K562 (cell line): ENCODE measurements around the gene MTREX. TPM values are rescaled to one million over a fixed set of nuclear protein-coding genes. Genes with fewer than 3 reads are reported as not detected.

Experiments
- ATAC-seq: fragments of 200-7000 bp; cut with Tn5 transposase; 3 replicates; pipeline ENCODE4 v1.9.1; 2020; ENCODE audit warnings: moderate library complexity
- BruUV-seq: library from RNA; stranded (reverse); fragments of 400-500 nt; replicated peaks from 2 replicates; lab custom pipeline; 2021; lab: Mats Ljungman, UMichigan
- CTCF ChIA-PET: fragments of 300-600 bp; formaldehyde crosslinking; extraction: SDS; loops from one replicate; lab custom pipeline; 2021; ENCODE audit warnings: low intra/inter-chr PET ratio; lab: Yijun Ruan, JAX
- POLR2A ChIA-PET: fragments of 300-600, 350-650 bp; sonication (Branson Sonifier 250); formaldehyde crosslinking; extraction: SDS; loops from one replicate; lab custom pipeline; 2021; ENCODE audit warnings: antibody characterized with exemption, inconsistent platforms; lab: Yijun Ruan, JAX
- DNase-seq, 4 experiments: peaks; one replicate each; pipeline versions ENCODE4 v3.0.0 to v3.0.0-alpha.2; 2011 to 2018; ENCODE audit warnings: low spot score in 3 of 4, mixed read lengths in 3 of 4; ENCODE audit errors: extremely low read depth in 1 of 4
- FAIRE-seq: peaks from 2 replicates; lab custom pipeline; 2011; peaks lifted over from hg19 to GRCh38; lab: Jason Lieb, UNC
- H2AFZ ChIP-seq: 2 replicates; pipeline ENCODE4 v1.6.0; 2011; ENCODE audit warnings: low read depth, low read length, control low read depth, inconsistent platforms
- H3K27ac ChIP-seq: fragments of 200-600 bp; 3 replicates; pipeline ENCODE4 v1.8.0; 2011; ENCODE audit warnings: low read depth, mild to moderate bottlenecking, control low read depth, inconsistent platforms, low read length, moderate library complexity, mixed read lengths; ENCODE audit errors: extremely low read depth
- H3K27me3 ChIP-seq, 2 experiments: fragments of 300-600 bp in 1 of 2; 2 replicates in 1 of 2; 3 replicates in 1 of 2; pipeline versions ENCODE4 v1.6.0 to v1.8.0; 2011; ENCODE audit warnings: inconsistent platforms in 2 of 2, low read length in 2 of 2, mild to moderate bottlenecking in 1 of 2, mixed read lengths in 1 of 2, moderate library complexity in 1 of 2; ENCODE audit not compliant: control insufficient read depth in 2 of 2, insufficient read depth in 2 of 2
- H3K36me3 ChIP-seq: fragments of 300-600 bp; 3 replicates; pipeline ENCODE4 v1.8.0; 2011; ENCODE audit warnings: mild to moderate bottlenecking, low read length, inconsistent platforms; ENCODE audit not compliant: control insufficient read depth, insufficient read depth
- H3K4me1 ChIP-seq, 2 experiments: fragments of 200-600 bp in 1 of 2; replicated peaks in 1 of 2; 2 replicates in 1 of 2; 3 replicates in 1 of 2; pipeline versions ENCODE4 v1.5.1 to v1.8.0; 2011; ENCODE audit warnings: inconsistent platforms in 2 of 2, low read length in 2 of 2, mild to moderate bottlenecking in 1 of 2, mixed read lengths in 1 of 2, moderate library complexity in 1 of 2; ENCODE audit not compliant: control insufficient read depth in 2 of 2, insufficient read depth in 2 of 2
- H3K4me2 ChIP-seq: 2 replicates; pipeline ENCODE4 v1.6.1; 2011; ENCODE audit warnings: low read length, control low read depth, inconsistent platforms, mixed read lengths; ENCODE audit not compliant: insufficient read depth
- H3K4me3 ChIP-seq: fragments of 200-600 bp; sonication (generic), shearing (Covaris generic); 2 replicates; pipeline ENCODE4 v1.5.1; 2016; ENCODE audit warnings: control low read depth, inconsistent platforms
- H3K79me2 ChIP-seq: fragments of 200-600 bp; 3 replicates; pipeline ENCODE4 v1.8.0; 2011; ENCODE audit warnings: low read length, inconsistent platforms; ENCODE audit not compliant: control insufficient read depth, insufficient read depth
- H3K9ac ChIP-seq, 2 experiments: 2 replicates each; pipeline versions ENCODE4 v1.6.0 to v1.6.1; 2011; ENCODE audit warnings: low read depth in 2 of 2, low read length in 2 of 2, control low read depth in 1 of 2, inconsistent platforms in 1 of 2, mild to moderate bottlenecking in 1 of 2, mixed read lengths in 1 of 2; ENCODE audit not compliant: insufficient read depth in 1 of 2
- H3K9me1 ChIP-seq: one replicate; pipeline ENCODE4 v1.6.0; 2011; ENCODE audit warnings: inconsistent platforms, mild to moderate bottlenecking, low read length, moderate library complexity; ENCODE audit not compliant: control insufficient read depth, insufficient read depth
- H3K9me3 ChIP-seq: replicated peaks from 2 replicates; pipeline ENCODE4 v1.5.1; 2011; ENCODE audit warnings: low read depth, low read length, inconsistent platforms; ENCODE audit not compliant: control insufficient read depth, insufficient read depth
- H4K20me1 ChIP-seq: replicated peaks from 2 replicates; pipeline ENCODE4 v1.6.1; 2011; ENCODE audit warnings: low read length, inconsistent platforms, mixed read lengths; ENCODE audit not compliant: control insufficient read depth, insufficient read depth
- ATF4 ChIP-seq: fragments of 450-650 bp; formaldehyde crosslinking; IDR thresholded peaks from 2 replicates; pipeline ENCODE4 v1.4.0; 2022; ENCODE audit warnings: mild to moderate bottlenecking, moderate library complexity
- BRF1 ChIP-seq: IDR thresholded peaks from 3 replicates; pipeline ENCODE4 v1.6.1; 2011; ENCODE audit warnings: borderline replicate concordance, mild to moderate bottlenecking; ENCODE audit not compliant: insufficient read length; ENCODE audit errors: extremely low read depth
- ERF ChIP-seq: fragments of 450-650 bp; formaldehyde crosslinking; IDR thresholded peaks from 2 replicates; pipeline ENCODE4 v1.4.0; 2020; ENCODE audit warnings: mild to moderate bottlenecking, mixed read lengths
- HDAC1 ChIP-seq, 2 experiments: fragments of 450-650 bp; IDR thresholded peaks; 2 replicates each; pipeline ENCODE4 v1.6.1; 2016 to 2017; ENCODE audit warnings: inconsistent platforms in 1 of 2, mild to moderate bottlenecking in 1 of 2, moderate library complexity in 1 of 2
- HEY1 ChIP-seq: fragments of 250-450 bp; sonication (Bioruptor Pico); IDR thresholded peaks from 2 replicates; pipeline ENCODE4 v1.5.0; 2020; ENCODE audit warnings: mild to moderate bottlenecking, moderate library complexity, borderline replicate concordance
- NFIC ChIP-seq: fragments of 450-650 bp; IDR thresholded peaks from 2 replicates; pipeline ENCODE4 v1.6.1; 2017; ENCODE audit warnings: mild to moderate bottlenecking, inconsistent platforms
- PML ChIP-seq: IDR thresholded peaks from 2 replicates; pipeline ENCODE4 v1.6.1; 2012; ENCODE audit warnings: low read length, inconsistent platforms
- POLR2A ChIP-seq: fragments of 450-650 bp; conservative IDR thresholded peaks from 2 replicates; pipeline ENCODE4 v1.6.1; 2016
- POLR2AphosphoS5 ChIP-seq: IDR thresholded peaks from 2 replicates; pipeline ENCODE4 v1.6.1; 2011; ENCODE audit warnings: mild to moderate bottlenecking, low read depth, low read length, moderate library complexity; ENCODE audit not compliant: control insufficient read depth, insufficient read depth
- POLR2B ChIP-seq: fragments of 450-650 bp; IDR thresholded peaks from 2 replicates; pipeline ENCODE4 v1.6.1; 2018; ENCODE audit warnings: low read depth; ENCODE audit not compliant: partially characterized antibody
- POLR2G ChIP-seq: fragments of 200-400 bp; formaldehyde crosslinking; IDR thresholded peaks from 2 replicates; pipeline ENCODE4 v1.6.1; 2017; ENCODE audit warnings: low read depth, mild to moderate bottlenecking, antibody characterized with exemption, low read length, moderate library complexity
- RBM22 ChIP-seq: fragments of 200-400 bp; formaldehyde crosslinking; IDR thresholded peaks from 2 replicates; pipeline ENCODE4 v1.6.1; 2018; ENCODE audit warnings: low read length, low read depth; ENCODE audit not compliant: poor library complexity, severe bottlenecking
- RFX5 ChIP-seq: IDR thresholded peaks from 2 replicates; pipeline ENCODE4 v1.6.1; 2011; ENCODE audit warnings: low read depth, mild to moderate bottlenecking, improper control_type of control experiment, low read length
- SUPT5H ChIP-seq: fragments of 450-650 bp; IDR thresholded peaks from 2 replicates; pipeline ENCODE4 v1.6.1; 2016
- TCF7L2 ChIP-seq: fragments of 150-350 bp; IDR thresholded peaks from 2 replicates; pipeline ENCODE4 v1.6.1; 2016; ENCODE audit warnings: low read depth, mild to moderate bottlenecking, low read length, moderate library complexity
- ZNF354B ChIP-seq: fragments of 250-450 bp; sonication (Bioruptor Pico); IDR thresholded peaks from 2 replicates; pipeline ENCODE4 v1.4.0; 2020
- ZNF717 ChIP-seq: fragments of 250-450 bp; sonication (Bioruptor Pico); IDR thresholded peaks from 2 replicates; pipeline ENCODE4 v1.5.0; 2021
- ZNF785 ChIP-seq: fragments of 250-450 bp; sonication (Bioruptor Pico); IDR thresholded peaks from 2 replicates; pipeline ENCODE4 v1.4.0; 2020; ENCODE audit warnings: mild to moderate bottlenecking
- WGBS: fragments of 100-300 bp; shearing (Covaris generic); methylation state at CpG from one replicate; pipeline ENCODE4 v1.1.6; 2016; ENCODE audit warnings: low coverage, mixed read lengths; ENCODE audit not compliant: insufficient coverage; ENCODE audit errors: missing lambda C conversion rate; 5-methylcytosine and 5-hydroxymethylcytosine counted together
- in situ Hi-C: fragments of 300-500 bp; cut with MboI; formaldehyde crosslinking; loops from 4 replicates; pipeline ENCODE4 v1.15.0; 2018; ENCODE audit warnings: inconsistent platforms, mixed read lengths
- intact Hi-C: fragments of 100-400 bp; cut with micrococcal nuclease; formaldehyde crosslinking; loops from 2 replicates; pipeline ENCODE4 v1.14.2; 2022
- polyA plus RNA-seq, 8 experiments: library from polyadenylated mRNA; depleted of rRNA in 4 of 8; stranded (reverse) in 5 of 8; unstranded in 3 of 8; fragments of >200 nt; fragmentation: Nextera tagmentation in 2 of 8; fragmentation: Illumina TruSeq in 1 of 8; extraction: Ambion mirVana in 2 of 8; extraction: Trizol in 1 of 8; gene quantifications; 2 replicates each; pipeline versions ENCODE4 v1.2.1 to v1.2.3, GENCODE V29; 2011 to 2014; ENCODE audit warnings: inconsistent platforms in 1 of 8, missing spikeins in 1 of 8
- total RNA-seq, 7 experiments: library from RNA; depleted of rRNA in 6 of 7; stranded (reverse); fragments of >200 nt in 6 of 7; fragmentation: Illumina TruSeq in 2 of 7; extraction: Trizol in 2 of 7; gene quantifications; 2 replicates each; pipeline versions ENCODE4 v1.2.1 to v1.2.3, GENCODE V29; 2011 to 2021; ENCODE audit warnings: low replicate concordance in 1 of 7

Gene MTREX
- total and polyA plus RNA-seq, 9 of the 15 experiments (the other 6 are each of a cell fraction or from before 2014, with no cell fraction given): 52.9 to 193 (median 150) TPM

GRCh38 chr5:55429613-55430253 lies 121.9 kb downstream of the MTREX start:
- Histone ChIP-seq H3K4me3 (no peak overlapping the region), H4K20me1 (no peaks in the 10 kb centered on the region), H3K9ac (no peak overlapping the region), H3K9me1 (no peaks in the 10 kb centered on the region), H3K27ac (no peak overlapping the region), H3K36me3 (peaks cover 49% of the 10 kb centered on the region), H3K79me2 (no peaks in the 10 kb centered on the region), H2AFZ (no peak overlapping the region), H3K9me3 (peaks cover 26% of the 10 kb centered on the region), H3K27me3 (no peaks in the 10 kb centered on the region), H3K4me2 (no peak overlapping the region), H3K4me1 (no peaks in the 10 kb centered on the region)
- ATAC-seq: no peak; the same call in 1 of the 3 replicates
- 98% methylated on average over 9 of the region's 9 CpGs for WGBS
- in situ Hi-C loops: no loop called here
- no peak for DNase-seq
- no TSS peak for BruUV-seq
- no peak for FAIRE-seq
- ChIA-PET CTCF (no interaction called here), POLR2A (interaction anchor here (0.8 kb wide), 1 partner anchor 61 kb away, joined by 3 read pairs; no protein-coding TSS in a partner anchor)
- intact Hi-C loops: no loop called here
- TF ChIP-seq POLR2A (0 out of 2 replicates have a peak, but pooled peaks have one; percentile 49), HDAC1 (IDR thresholded peaks at IDR 0.05) (no peak), RFX5 (no peak), POLR2B (peak; percentile 30), POLR2G (peak; percentile 55; the same call in 1 of the 2 replicates), POLR2AphosphoS5 (0 out of 2 replicates have a peak, but pooled peaks have one; percentile 20), ERF (CRISPR knock-in tag) (no peak), ZNF717 (CRISPR knock-in tag) (no peak), NFIC (peak; percentile 82), RBM22 (peak; percentile 45), TCF7L2 (no peak), HEY1 (CRISPR knock-in tag) (no peak), PML (0 out of 2 replicates have a peak, but pooled peaks have one; percentile 22), ATF4 (no peak), SUPT5H (0 out of 2 replicates have a peak, but pooled peaks have one; percentile 38), BRF1 (no peak), ZNF354B (CRISPR knock-in tag) (no peak), ZNF785 (CRISPR knock-in tag) (no peak)
